Iris pigment epithelial cell (primary cell): ENCODE results near the gene TMEM266.
"Not testable (repeated sequence)": the region's sequence is repeated elsewhere in the genome, so short reads cannot be mapped to it uniquely, and the experiment has no call there.

Source experiments
- DNase-seq: peaks from one replicate; pipeline ENCODE4 v3.0.0-alpha.2; 2011; ENCODE audit warnings: low read depth

TMEM266 gene

GRCh38 chr15:76059320-76060117, at the start of gene TMEM266:
Gene TMEM266, plus strand, starts transcription at chr15:76059985. Its CDS starts 74,279 bp downstream, at chr15:76134264.
- peak; percentile 16 for DNase-seq

- DNase-seq: no peak
Observed at GRCh38 chr15:76010613-76011012, 49.2 kb upstream of the TMEM266 start.

- peak; percentile 40 for DNase-seq
Observed at GRCh38 chr15:76011627-76012551, 47.9 kb upstream of the TMEM266 start, which contains the start of gene NRG4. Gene NRG4, minus strand, starts transcription at chr15:76012424. Its CDS starts 1,194 bp downstream, at chr15:76011230.

- not testable (repeated sequence) for DNase-seq
Observed at GRCh38 chr15:76013470-76013869, 46.3 kb upstream of the TMEM266 start.

- no peak for DNase-seq
Observed at GRCh38 chr15:76024021-76024768, 35.6 kb upstream of the TMEM266 start.

- DNase-seq: no peak
Observed at GRCh38 chr15:76032046-76032445, 27.7 kb upstream of the TMEM266 start.

- no peak for DNase-seq
Observed at GRCh38 chr15:76033438-76033837, 26.3 kb upstream of the TMEM266 start.

- DNase-seq: no peak
Observed at GRCh38 chr15:76034111-76034510, 25.7 kb upstream of the TMEM266 start.

GRCh38 chr15:76035593-76035992, 24.2 kb upstream of the TMEM266 start:
- DNase-seq: no peak

GRCh38 chr15:76038512-76038911, 21.3 kb upstream of the TMEM266 start:
- DNase-seq: no peak

DNA sequence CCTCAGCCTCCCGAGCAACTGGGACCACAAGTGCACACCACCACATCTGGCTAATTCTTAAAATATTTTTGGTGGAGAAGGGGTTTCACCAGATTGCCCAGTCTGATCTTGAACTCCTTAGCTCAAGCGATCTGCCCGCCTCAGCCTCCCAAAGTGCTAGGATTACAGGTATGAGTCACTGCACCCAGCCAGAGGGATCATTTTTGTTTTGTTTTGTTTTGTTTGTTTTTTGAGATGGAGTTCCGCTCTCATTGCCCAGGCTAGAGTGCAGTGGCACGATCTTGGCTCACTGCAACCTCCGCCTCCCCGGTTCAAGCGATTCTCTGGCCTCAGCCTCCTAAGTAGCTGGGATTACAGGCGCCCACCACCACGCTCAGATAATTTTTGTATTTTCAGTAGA, 5.6 kb upstream of the TMEM266 start:
- DNase-seq: not testable (repeated sequence)

- no peak for DNase-seq
Observed at GRCh38 chr15:76056931-76057330, 2.9 kb upstream of the TMEM266 start.

GRCh38 chr15:76057332-76058000, 2.3 kb upstream of the TMEM266 start:
- peak; percentile 26 for DNase-seq

DNA sequence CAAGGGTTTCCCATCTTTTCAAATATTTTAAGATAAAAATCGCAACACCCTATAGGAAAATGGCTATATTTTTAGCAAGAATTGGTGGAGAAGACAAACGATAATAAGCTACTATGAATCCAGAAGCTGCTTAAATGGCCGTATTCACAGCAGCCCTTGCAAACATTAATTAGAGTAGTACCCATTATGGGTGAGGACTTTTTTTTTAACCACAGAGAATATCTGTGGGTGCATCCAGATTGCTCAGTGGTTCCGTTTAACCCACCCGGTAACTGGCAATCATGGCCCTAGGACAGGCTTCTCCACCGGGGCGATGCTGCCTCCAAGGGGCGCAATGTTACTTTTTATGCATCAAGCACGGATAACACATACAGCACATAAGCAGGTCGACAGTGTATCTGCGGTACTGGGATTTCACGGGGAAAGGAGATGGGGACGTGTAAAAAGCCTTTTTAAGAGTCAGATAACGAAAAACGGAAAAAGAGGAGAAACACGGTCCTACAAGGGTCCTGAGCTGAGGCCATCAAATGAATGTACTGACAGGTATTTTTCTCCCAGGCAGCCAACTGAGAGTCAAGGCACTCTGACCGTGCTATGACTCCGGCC, 968 bp upstream of the TMEM266 start:
- DNase-seq: peak; percentile 17

DNA sequence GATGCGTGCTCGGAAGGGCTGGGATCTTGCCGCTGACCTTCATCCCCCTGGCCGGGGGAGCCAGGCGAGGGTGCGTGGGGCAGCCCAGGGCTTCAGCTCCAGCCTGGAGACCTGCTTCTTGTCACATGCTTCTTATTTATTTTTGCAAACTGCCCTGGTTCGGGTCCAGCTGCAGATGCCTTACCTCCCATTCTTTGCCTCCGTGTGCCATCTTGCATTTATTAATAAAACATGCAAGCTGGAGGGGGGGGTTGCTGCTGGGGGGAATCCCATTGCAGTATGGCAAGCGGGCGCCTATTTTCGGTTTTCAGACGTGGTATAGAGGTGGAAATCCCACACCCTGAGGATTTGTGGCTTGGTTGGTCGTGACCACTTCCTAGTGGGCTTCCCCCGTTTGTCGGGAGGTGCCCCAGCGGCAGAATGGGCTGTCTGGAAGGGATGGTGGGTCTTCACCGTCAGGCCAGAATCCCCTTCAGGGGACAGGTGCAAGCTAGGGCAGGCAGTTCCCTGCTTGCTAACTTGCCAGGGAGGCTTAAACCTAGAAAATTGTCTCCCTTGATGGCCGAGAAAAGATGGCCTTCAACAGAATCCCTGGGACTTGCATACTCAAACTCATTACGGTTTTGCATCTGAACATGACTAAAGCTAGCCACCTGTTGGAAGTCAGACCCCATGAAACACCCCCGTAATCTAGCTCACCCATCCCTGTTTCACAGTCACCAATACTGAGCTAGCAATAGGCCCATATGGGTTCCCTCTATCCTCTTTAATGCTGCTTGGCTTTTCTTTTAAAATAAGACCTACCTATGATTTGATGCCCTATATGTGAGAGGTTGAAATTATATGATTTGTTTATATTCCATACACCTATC, 569 bp downstream of the TMEM266 start:
- DNase-seq: peak; percentile 17

DNA sequence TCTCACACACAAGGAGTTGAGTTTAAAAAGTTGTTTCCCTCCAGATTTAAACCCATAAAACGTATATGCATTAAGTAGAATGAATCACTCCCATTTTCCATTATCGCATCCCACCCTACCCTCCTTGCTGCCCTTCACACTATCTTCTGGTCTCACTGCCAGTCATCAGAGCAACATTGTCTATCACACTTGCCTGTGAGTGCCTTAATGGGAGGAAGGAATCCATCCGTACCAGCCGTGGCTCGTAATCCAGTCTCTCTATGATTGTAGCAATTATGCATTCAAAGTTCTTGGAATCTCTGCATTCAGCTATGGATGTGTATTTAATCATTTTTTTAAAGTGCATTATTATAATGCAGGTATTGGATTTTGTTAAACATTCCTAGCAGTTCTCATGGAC, 1.9 kb downstream of the TMEM266 start:
- no peak for DNase-seq

DNA sequence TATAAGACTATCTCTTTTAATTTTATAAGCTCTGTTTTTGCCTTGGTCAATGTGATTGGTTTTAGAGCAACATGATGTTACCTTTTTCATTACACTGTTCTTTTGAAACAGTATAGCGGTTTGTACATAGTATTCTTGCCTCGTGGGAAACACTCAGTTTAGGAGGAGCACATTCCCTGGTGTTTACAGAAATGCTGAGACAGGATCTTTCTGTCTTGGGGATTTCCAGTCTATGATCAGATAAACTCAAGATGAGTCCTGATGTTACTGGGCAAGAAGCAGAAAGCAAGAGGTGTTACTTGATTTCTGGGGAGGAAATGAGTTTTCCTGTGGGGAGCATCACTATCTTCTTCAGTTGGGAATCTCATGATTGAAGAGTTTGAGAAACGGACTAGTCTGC, 2.5 kb downstream of the TMEM266 start:
- DNase-seq: peak; percentile 48

DNA sequence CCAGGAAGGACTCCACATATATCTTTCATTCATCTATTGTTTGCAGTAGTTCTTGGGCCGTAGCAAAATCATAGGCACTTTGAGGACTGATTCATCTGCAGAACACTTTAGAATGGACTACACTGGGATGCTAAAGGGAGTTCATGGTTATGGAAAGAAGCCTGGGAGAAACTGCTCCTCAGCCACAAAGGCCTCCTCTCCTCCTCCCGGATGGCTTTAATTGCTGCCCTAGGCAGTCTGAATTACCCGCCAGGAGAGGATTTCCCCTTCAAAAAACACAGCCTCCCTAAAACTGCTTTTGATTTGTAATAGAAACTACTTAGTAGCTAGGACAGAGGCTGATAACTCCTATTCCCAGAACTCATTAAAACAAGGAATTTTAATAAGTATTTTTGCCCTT, 4.6 kb downstream of the TMEM266 start:
- no peak for DNase-seq

GRCh38 chr15:76065245-76065644, 5.5 kb downstream of the TMEM266 start:
- DNase-seq: no peak

DNA sequence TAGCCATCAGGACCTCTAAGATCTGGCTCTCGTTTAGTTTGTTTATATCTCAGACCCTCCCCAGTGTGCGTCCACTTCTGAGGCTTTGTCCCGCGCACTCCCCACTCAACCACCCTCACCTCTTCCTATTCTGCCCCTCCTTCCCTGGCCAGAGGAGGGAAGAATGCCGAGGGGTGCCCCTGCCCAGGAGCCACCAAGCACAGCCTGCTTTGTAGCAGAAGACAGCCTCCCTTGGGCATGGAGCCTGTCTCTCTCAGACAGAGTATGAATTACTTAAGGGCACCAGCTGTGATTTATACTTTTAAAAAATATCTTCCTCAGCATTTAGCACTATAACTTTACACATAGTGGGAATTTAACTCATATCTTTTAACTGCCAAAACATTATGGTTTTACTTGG, 6.0 kb downstream of the TMEM266 start:
- no peak for DNase-seq
